HG03135 (cell line): Measurements from ENCODE around the gene ADAMTS2.

Source experiments
- ATAC-seq: cut with Tn5 transposase; IDR thresholded peaks from one replicate; pipeline ENCODE4 v1.9.1; 2021; ENCODE audit warnings: mild to moderate bottlenecking, moderate library complexity; ENCODE audit not compliant: unreplicated experiment

The ADAMTS2 gene

DNA sequence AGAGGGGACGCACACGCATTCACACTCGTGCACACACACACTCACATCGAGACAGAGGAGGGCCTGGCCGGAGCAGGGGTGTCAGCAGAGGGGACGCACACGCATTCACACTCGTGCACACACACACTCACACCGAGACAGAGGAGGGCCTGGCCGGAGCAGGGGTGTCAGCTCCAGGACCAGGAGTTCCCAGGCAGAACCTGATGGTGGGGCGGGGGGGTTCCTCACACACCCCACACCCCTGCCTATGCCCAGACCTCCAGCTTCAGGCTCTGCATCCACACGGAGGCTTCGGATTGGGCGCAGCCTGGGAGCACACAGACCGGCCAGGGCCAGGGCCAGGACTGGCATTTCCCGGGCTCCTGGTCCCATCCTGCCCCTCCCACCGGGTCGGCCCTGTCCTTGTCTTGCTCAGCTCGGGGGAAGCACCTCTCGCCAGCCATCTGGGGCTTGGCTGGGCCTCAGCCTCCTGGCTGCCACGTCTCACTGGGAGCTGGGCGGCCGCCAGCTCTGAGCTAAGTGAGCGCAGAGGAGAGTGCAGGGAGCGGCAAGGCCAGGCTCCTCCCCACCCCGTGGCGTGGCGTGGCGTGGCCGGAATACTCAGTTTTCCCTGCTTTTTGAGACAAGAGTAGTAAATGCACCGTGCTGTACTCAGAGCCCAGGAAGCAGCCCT, 31.3 kb downstream of the ADAMTS2 start:
- no peak for ATAC-seq

GRCh38 chr5:179312557-179313235, 32.6 kb downstream of the ADAMTS2 start:
- no peak for ATAC-seq

- no peak for ATAC-seq
Observed at GRCh38 chr5:179311581-179311980, 33.7 kb downstream of the ADAMTS2 start.

GRCh38 chr5:179311091-179311470, 34.2 kb downstream of the ADAMTS2 start:
- no peak for ATAC-seq

DNA sequence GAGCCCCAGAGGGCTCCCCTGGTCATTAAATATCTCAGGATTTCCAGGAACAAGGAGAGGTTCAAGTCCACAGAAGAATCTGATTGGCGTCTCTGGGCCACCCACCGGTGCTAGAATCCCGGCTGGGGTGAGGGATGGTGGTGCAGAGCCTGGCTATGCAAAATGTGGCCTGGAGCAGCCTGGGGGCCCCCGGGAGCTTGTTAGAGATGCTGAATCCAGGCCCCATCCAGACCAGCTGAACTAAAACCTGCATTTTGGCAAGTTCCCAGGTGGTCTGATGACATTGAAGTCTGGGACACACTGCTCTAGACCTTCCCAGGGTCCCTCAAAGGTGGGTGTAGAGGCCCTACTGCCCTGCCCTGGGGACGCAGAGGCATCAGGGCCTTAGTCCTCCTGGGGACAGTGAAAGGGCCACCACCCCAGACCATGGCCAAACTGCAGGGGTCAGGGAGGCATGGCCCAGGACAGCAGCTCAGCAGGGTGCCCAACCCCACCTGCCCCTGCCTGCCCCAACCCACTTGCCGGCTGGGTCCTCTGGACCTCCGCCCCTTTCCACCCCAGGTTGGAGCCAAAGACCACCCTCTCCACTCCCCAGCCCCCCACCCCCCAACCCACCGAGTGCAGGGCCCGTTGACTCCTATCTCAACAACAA, 34.7 kb downstream of the ADAMTS2 start:
- no peak for ATAC-seq

DNA sequence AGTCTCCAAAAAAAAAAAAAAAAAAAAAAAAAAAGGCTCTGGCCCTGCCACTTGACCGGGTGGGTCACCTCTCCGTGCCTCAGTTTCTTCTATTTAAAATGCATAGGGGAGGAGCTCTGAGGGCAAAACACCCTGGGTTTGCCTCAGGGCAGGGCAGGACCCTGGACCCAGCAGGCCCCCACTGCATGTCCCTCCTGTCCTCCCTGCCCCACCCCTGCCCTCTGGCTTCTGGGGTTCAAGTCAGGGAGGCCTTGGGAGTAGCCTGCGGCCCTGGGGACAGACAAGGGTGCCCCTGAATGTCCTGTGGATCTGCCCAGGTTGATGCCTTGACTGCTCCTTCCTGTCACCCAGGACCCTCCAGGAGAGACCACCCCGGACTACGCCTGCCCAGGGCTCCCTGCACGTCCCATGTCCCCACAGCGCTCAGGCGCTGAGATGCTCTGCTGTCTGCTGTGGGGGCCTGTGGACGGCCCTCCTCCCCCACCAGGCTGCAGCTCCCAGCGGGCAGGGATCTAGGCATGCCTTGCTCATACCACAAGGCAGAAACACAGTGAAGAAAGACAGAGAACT, 35.4 kb downstream of the ADAMTS2 start:
- no peak for ATAC-seq

DNA sequence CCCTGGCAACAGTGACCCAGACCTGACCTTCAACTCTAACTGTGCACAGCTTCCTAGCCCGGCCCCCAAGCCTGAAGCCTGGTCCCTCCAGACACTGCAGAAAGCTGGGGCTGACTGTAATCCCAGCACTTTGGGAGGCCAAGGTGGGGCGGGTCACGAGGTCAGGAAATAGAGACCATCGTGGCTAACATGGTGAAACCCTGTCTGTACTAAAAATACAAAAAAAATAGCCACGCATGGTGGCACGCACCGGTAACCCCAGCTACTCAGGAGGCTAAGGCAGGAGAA, 35.9 kb downstream of the ADAMTS2 start:
- ATAC-seq: no peak

DNA sequence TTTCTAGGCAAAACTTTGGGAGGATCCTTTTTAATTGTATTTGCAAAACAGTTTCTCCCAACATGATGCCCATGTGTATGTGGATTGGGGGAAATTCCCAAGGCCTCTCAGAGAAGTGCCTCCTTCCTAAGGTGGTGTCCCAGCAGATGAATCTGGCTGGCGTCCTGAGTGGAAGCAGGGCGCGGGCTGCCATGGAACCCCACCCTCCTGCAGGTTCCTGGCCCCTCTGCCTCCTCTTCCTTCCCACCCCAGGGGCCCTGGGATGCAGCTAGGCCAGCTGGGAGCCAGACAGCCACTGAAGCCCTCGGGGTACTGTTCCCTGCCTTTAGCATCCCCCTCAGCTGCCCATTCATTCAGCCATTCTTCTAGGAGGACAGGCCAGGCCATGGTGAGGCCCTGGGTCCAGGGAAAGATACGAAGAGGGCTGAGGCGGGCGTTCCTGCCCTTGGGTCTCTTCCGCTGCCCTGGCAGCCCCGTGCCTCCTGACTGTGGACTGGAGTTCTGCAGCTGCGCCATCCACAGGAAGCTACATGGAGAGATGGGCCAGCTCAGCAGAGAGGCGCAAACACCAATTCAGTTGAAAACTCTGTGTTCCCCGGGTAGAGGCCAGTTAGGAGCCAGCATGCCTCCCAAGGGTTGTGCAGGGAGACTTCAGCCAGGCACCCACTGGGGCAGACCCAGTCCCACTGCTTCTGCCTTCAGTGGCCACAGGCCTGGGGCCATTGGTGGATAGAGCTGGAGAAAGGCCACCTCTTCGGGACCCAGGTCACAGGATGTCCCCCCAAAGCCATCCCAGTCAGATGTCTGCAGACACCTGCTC, 36.5 kb downstream of the ADAMTS2 start:
- ATAC-seq: no peak

DNA sequence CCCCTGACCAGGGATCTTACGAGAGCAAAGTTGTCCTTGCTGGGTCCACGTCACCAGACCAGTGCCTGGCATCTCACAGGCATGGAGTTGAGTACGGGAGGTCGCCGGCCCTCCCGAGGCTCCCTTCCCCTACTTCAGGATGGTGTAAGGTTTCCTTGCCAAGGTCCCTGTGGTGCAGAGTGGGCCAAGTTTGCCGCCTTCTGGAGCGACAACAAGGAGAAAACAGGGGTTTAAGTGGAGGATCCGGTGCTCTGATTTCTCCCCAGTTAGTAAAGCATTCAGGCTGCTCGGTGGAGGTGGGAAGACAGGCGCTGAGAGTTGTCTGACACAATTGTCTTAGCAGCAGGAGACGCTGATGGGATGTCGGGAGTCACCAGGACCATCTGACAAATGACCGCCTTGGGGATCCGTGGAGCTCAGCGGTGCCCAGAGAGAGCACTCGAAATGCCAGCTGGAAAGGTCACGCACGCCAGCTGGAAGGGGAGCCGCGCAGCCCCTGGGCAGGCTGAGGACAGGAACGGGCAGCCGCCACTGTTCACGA, 37.3 kb downstream of the ADAMTS2 start:
- ATAC-seq: no peak

- no peak for ATAC-seq
Observed at GRCh38 chr5:179307013-179307800, 38.1 kb downstream of the ADAMTS2 start.

GRCh38 chr5:179306191-179307012, 38.9 kb downstream of the ADAMTS2 start:
- ATAC-seq: no peak

DNA sequence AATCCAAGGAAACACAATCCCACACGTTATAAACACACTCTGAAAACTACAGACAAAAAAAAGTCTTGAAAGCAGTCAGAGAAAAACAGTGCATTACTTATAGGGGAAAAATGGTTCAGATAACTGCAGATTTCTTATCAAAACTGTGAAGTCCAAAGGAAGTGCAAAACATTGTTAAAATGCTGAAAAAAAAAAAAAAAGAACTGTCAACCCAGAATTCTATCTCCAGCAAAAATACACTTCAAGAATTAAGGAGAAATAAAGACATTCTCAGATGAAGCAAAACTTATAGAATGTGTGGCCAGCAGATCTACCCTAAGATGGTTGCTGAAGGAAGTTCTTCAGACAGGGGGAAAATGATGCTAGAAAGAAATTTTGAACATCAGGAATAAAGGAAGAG, 40.4 kb downstream of the ADAMTS2 start:
- ATAC-seq: no peak

DNA sequence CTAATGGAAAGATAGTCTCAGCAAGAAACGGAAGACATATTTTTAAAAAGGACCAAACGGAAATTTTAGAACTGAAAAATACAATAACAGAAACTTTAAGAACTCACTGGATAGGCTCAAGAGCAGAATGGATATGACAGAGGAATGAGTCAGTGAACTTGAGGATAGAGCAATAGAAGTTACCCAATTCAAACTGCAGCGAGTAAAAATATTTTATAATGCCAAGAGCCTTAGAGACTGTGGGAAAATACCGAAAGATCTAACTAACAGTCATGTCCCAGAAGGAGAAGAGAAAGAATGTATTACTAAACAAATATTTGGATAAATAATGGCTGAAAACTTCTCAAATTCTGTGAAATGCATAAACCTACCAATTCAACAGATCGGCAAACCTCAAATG, 40.8 kb downstream of the ADAMTS2 start:
- no peak for ATAC-seq

DNA sequence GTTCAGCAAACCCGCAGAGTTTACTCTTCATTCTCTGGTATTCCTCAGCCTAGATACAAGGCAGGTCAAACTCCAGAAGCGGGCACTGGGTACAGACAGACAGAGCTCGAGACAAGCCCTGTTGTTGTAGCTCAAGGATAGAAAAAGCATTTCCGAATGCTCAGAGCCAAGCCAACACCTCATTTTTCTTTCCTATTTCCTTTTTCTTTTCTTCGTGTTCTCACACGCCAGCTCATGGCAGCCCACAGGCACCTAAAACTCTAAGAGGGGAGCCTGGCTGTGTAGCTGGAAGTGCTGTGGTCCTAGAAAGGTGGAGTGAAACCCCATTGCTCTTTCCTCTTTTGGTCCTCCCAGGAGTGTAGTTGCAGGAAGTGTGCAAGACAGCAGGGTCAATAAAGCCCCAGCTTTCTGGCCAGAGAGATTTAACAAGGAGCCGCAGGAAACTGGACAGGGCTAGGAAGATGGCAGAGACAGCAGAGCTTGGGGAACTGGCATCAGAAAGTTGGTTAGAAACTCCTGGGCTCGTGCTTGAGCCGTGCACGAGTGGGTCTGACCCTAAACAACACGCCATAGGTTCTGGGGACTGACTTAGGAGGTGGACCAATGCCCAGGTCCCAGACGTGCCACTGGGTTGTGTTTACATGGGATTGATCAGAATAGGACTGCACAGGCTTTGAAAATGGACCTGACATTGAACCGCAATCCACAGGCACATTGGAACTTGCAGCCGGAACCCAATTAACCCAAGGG, 41.6 kb downstream of the ADAMTS2 start:
- no peak for ATAC-seq

DNA sequence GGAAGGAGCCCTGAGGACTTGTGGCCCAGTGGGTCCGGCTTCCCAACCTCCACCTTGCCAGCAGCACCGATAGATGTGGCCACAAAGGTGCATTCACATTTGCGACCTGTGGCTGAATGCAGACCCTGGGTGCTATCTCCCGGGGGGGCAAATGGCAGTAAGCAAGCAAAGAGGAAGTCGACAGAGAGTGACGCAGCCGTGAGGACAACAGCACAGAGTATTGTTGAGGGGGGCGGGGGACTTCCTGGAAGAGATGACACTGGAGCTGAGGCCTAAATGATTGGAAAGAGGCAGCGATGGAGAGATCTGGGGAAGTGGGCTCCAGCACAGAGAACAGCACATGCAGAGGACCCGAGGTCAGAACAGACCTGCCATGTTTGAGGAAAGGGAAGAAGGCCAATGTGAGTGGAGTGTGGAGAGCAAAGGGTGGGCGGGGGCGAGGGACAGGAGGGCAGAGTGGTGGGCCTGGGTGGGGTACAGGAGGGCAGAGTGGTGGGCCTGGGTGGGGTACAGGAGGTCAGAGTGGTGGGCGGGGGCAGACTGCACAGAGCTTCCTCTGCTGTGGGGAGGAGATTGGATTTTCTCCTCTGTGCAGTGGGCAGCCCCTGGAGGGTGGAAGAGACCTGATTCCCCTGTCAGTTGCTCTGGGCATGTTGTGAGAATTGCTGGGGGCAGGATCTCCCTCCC, 42.6 kb downstream of the ADAMTS2 start:
- no peak for ATAC-seq

DNA sequence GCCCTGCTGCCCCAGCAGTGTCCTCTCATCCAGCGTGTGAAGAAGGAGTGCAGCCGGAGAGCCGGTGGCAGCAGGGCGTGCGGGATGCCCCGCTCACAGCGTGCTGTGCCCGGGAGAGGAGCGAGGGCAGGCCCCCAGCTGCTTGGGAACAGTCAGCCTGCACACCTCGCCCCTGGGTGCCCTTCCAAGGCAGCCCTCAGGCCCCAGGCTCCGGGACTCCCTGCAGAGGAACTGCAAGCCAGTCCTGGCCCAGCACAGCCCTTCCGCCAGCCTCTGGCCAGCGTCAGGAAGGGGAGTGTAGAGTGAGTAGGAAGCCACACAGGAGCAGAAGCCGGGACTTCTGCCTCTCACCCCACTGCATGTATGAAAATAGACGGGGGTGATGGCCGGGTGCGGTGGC, 43.5 kb downstream of the ADAMTS2 start:
- ATAC-seq: no peak

GRCh38 chr5:179301376-179301775, 43.9 kb downstream of the ADAMTS2 start:
- ATAC-seq: no peak

DNA sequence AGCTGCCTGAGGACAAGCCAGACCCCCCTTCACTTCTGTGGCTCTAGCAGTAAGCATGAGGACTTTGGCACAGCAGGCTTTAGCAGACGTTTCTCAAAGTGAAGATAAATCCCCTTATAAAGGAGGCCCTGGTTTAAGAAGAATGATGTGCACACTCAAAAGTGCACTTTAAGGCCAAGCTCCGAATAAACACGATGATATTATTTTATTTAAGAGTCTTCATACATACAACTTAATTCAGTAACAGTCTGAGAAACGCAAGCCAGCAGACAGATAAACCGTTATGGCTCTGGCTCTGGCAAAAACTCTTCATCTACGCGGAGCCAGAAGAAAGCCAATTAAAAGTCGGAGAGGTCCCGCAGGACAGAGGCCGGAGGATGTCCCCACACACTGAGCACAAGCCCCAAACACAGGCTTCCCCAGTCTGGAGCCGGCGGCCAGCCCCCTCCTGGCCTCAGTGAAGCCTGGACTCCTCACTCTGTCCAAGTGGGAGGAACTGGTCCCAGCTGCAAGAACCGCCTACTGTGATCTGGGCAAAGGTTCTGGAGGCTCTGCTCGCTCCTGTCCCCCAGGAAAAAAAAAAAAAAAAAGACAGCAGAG, 44.6 kb downstream of the ADAMTS2 start:
- ATAC-seq: no peak
